Measurements from ENCODE around the gene BRS3.

BRS3 gene

DNA sequence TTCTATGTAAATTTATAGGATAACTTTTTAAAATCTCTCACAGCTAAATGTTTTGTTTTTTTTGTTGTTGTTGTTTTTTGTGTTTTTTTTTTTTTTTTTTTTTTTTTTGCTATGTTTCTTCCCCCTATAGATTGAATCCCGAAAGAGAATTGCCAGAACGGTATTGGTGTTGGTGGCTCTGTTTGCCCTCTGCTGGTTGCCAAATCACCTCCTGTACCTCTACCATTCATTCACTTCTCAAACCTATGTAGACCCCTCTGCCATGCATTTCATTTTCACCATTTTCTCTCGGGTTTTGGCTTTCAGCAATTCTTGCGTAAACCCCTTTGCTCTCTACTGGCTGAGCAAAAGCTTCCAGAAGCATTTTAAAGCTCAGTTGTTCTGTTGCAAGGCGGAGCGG, 4.1 kb downstream of the BRS3 start:
- H3K4me3 ChIP-seq (ENCODE audit: low read length) = no peak overlapping the region
- DNase-seq (ENCODE audit: low read depth) = no peak
- TF ChIP-seq, protein P1, sequence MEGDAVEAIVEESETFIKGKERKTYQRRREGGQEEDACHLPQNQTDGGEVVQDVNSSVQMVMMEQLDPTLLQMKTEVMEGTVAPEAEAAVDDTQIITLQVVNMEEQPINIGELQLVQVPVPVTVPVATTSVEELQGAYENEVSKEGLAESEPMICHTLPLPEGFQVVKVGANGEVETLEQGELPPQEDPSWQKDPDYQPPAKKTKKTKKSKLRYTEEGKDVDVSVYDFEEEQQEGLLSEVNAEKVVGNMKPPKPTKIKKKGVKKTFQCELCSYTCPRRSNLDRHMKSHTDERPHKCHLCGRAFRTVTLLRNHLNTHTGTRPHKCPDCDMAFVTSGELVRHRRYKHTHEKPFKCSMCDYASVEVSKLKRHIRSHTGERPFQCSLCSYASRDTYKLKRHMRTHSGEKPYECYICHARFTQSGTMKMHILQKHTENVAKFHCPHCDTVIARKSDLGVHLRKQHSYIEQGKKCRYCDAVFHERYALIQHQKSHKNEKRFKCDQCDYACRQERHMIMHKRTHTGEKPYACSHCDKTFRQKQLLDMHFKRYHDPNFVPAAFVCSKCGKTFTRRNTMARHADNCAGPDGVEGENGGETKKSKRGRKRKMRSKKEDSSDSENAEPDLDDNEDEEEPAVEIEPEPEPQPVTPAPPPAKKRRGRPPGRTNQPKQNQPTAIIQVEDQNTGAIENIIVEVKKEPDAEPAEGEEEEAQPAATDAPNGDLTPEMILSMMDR (conservative IDR thresholded peaks at IDR 0.05; ENCODE audit: low read depth, low read length) = no peak

GRCh38 chrX:136493011-136493410, 5.3 kb downstream of the BRS3 start:
- DNase-seq (ENCODE audit: low read depth) = no peak
- TF ChIP-seq, protein P1 (conservative IDR thresholded peaks at IDR 0.05; ENCODE audit: low read depth, low read length) = no peak
- no peak overlapping the region for H3K4me3 ChIP-seq (ENCODE audit: low read length)

DNA sequence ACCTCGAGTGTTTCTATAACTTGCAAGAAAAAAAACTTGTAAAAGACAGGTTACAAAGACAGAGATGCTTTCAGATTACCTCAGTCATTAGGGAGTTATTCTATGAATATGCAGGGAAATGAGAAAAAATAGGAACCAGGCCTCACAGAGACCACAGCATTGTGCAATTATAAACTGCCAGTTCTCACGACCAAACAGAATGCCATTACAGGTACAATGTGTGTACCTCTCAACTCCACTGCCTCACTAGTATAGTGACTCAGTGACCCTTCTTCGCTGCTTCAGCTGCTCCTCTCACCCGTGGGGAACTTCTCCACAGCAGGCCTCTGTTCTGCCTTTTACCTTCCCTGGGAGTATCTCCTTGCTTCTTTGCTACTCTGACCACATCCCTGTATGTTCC, 7.3 kb downstream of the BRS3 start:
- DNase-seq (ENCODE audit: low read depth) = no peak
- no peak overlapping the region for H3K4me3 ChIP-seq (ENCODE audit: low read length)
- TF ChIP-seq, protein P1 (conservative IDR thresholded peaks at IDR 0.05; ENCODE audit: low read depth, low read length) = no peak

GRCh38 chrX:136496186-136496763, 8.5 kb downstream of the BRS3 start:
- TF ChIP-seq, protein P1 (conservative IDR thresholded peaks at IDR 0.05; ENCODE audit: low read depth, low read length) = no peak
- H3K4me3 ChIP-seq (ENCODE audit: low read length) = peak overlapping the region; percentile 67
- DNase-seq (ENCODE audit: low read depth) = no peak

- H3K4me3 ChIP-seq (ENCODE audit: low read length) = peak overlapping the region; percentile 87
- TF ChIP-seq, protein P1 (conservative IDR thresholded peaks at IDR 0.05; ENCODE audit: low read depth, low read length) = no peak
- peak; percentile 48 for DNase-seq (ENCODE audit: low read depth)
Measured at GRCh38 chrX:136496764-136497555, 9.2 kb downstream of the BRS3 start.

DNA sequence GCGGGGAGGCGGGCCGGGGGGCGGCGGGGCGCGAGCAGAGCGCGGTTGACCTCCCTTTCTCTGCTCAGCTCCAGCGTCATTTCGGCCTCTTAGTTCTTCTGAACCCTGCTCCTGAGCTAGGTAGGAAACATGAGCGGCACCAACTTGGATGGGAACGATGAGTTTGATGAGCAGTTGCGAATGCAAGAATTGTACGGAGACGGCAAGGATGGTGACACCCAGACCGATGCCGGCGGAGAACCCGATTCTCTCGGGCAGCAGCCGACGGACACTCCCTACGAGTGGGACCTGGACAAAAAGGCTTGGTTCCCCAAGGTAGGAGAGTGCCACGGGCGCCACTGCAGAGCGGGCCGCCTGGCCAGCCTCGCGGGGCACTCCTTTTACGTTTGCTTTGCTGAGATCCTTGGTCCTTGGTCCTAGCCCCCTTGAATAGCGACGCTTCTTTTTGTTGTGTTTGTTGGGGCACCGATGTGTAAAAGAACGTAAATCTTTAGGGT, 9.9 kb downstream of the BRS3 start, which contains the start of gene HTATSF1:
Gene HTATSF1, plus strand, starts transcription at position 37 of the 497 bp plus-strand sequence. Its CDS starts 93 bp downstream, at position 130.
- H3K4me3 ChIP-seq (ENCODE audit: low read length) = peak within 1 kb of the TSS; percentile 87
- no peak for DNase-seq (ENCODE audit: low read depth)
- TF ChIP-seq, protein P1 (conservative IDR thresholded peaks at IDR 0.05; ENCODE audit: low read depth, low read length) = no peak
